NB4 (cell line): ENCODE results near the gene AUP1.

ENCODE experiments used
- DNase-seq: peaks from one replicate; pipeline ENCODE4 v3.0.0; 2010; ENCODE audit warnings: low read depth
- H3K4me3 ChIP-seq: one replicate; pipeline ENCODE4 v1.5.1; 2011; ENCODE audit warnings: mild to moderate bottlenecking, low read depth, low read length, moderate library complexity
- CTCF ChIP-seq: IDR thresholded peaks from one replicate; pipeline ENCODE4 v1.5.1; 2012; ENCODE audit warnings: low read depth, low read length
- MAX ChIP-seq: IDR thresholded peaks from 2 replicates; pipeline ENCODE4 v1.6.1; 2011; ENCODE audit warnings: low read depth, low read length
- MYC ChIP-seq: IDR thresholded peaks from 2 replicates; pipeline ENCODE4 v1.6.1; 2011; ENCODE audit warnings: low read depth, low read length
- POLR2A ChIP-seq: IDR thresholded peaks from 2 replicates; pipeline ENCODE4 v1.6.1; 2011; ENCODE audit warnings: mild to moderate bottlenecking; ENCODE audit not compliant: insufficient read length; ENCODE audit errors: extremely low read depth

Gene AUP1

GRCh38 chr2:74512744-74513604, 16.5 kb downstream of the AUP1 start:
- TF ChIP-seq POLR2A (no peak), MYC (no peak), CTCF (no peak), MAX (no peak)
- DNase-seq: no peak
- no peak overlapping the region for H3K4me3 ChIP-seq

GRCh38 chr2:74511104-74511989, 18.2 kb downstream of the AUP1 start:
- no peak for DNase-seq
- H3K4me3 ChIP-seq: no peak overlapping the region
- TF ChIP-seq POLR2A (no peak), CTCF (no peak), MAX (no peak), MYC (no peak)

GRCh38 chr2:74510272-74510671, 19.2 kb downstream of the AUP1 start:
- DNase-seq: no peak
- no peak overlapping the region for H3K4me3 ChIP-seq
- TF ChIP-seq CTCF (no peak), MAX (no peak), POLR2A (no peak), MYC (no peak)

GRCh38 chr2:74507926-74508520, 21.5 kb downstream of the AUP1 start:
- DNase-seq: peak; percentile 34
- H3K4me3 ChIP-seq: peak overlapping the region; percentile 70
- TF ChIP-seq MYC: no peak

GRCh38 chr2:74507145-74507925, 22.2 kb downstream of the AUP1 start, which contains the start of gene PCGF1:
Gene PCGF1 (minus strand): TSS chr2:74507695. CDS start chr2:74507668, 27 bp downstream.
- H3K4me3 ChIP-seq: peak within 1 kb of the TSS; percentile 70
- TF ChIP-seq MYC (peak; percentile 92), CTCF (peak; percentile 70), POLR2A (peak; percentile 54), MAX (peak; percentile 93)
- peak; percentile 98 for DNase-seq
